Neural progenitor cell (in vitro differentiated cells): ENCODE results near the gene MVB12B. TPM values are rescaled to one million over a fixed set of nuclear protein-coding genes. Genes with fewer than 3 reads are reported as not detected.

ENCODE experiments used
- DNase-seq: peaks from one replicate; pipeline ENCODE4 v3.0.0-alpha.2; 2016; ENCODE audit warnings: low spot score
- H2AFZ ChIP-seq: fragments of 200-600 bp; sonication (generic); replicated peaks from 2 replicates; pipeline ENCODE4 v1.6.1; 2016; ENCODE audit warnings: antibody characterized with exemption
- H3F3A ChIP-seq: fragments of 200-600 bp; sonication (generic); 2 replicates; pipeline ENCODE4 v1.6.1; 2016; ENCODE audit warnings: antibody characterized with exemption, low read depth
- H3K27ac ChIP-seq: fragments of 200-600 bp; sonication (generic); 2 replicates; pipeline ENCODE4 v1.5.1; 2016; ENCODE audit warnings: mild to moderate bottlenecking
- H3K27me3 ChIP-seq: fragments of 200-600 bp; sonication (generic); 2 replicates; pipeline ENCODE4 v1.6.1; 2016; ENCODE audit warnings: mild to moderate bottlenecking, moderate library complexity
- H3K36me3 ChIP-seq: fragments of 200-600 bp; sonication (generic); 2 replicates; pipeline ENCODE4 v1.5.1; 2016
- H3K4me1 ChIP-seq: fragments of 200-600 bp; sonication (generic); 2 replicates; pipeline ENCODE4 v1.6.1; 2016; ENCODE audit warnings: mixed run types
- H3K4me2 ChIP-seq: fragments of 200-600 bp; sonication (generic); 2 replicates; pipeline ENCODE4 v1.6.1; 2016
- H3K4me3 ChIP-seq: fragments of 200-600 bp; sonication (generic); 2 replicates; pipeline ENCODE4 v1.5.1; 2016
- H3K79me2 ChIP-seq: fragments of 200-600 bp; sonication (generic); 2 replicates; pipeline ENCODE4 v1.6.1; 2016; ENCODE audit warnings: low read depth
- H3K9ac ChIP-seq: fragments of 200-600 bp; sonication (generic); 2 replicates; pipeline ENCODE4 v1.6.1; 2016
- H3K9me3 ChIP-seq: fragments of 200-600 bp; sonication (generic); 2 replicates; pipeline ENCODE4 v1.5.1; 2016; ENCODE audit warnings: low read depth
- H4K20me1 ChIP-seq: fragments of 200-600 bp; sonication (generic); 2 replicates; pipeline ENCODE4 v1.6.1; 2016; ENCODE audit warnings: low read depth
- H3K27ac Mint-ChIP-seq: 3 replicates; pipeline ENCODE4 v1.8.0; 2021; ENCODE audit warnings: mixed read lengths
- H3K27me3 Mint-ChIP-seq: 2 replicates; pipeline ENCODE4 v1.8.0; 2022; ENCODE audit warnings: low read depth, mild to moderate bottlenecking, inconsistent platforms, moderate library complexity, mixed read lengths; ENCODE audit not compliant: insufficient read depth
- H3K36me3 Mint-ChIP-seq: 3 replicates; pipeline ENCODE4 v1.8.0; 2021; ENCODE audit warnings: mixed read lengths
- H3K4me1 Mint-ChIP-seq: 3 replicates; pipeline ENCODE4 v1.8.0; 2021; ENCODE audit warnings: mixed read lengths
- H3K4me3 Mint-ChIP-seq: 3 replicates; pipeline ENCODE4 v1.8.0; 2021; ENCODE audit warnings: mild to moderate bottlenecking, moderate library complexity, mixed read lengths
- H3K9me3 Mint-ChIP-seq: 3 replicates; pipeline ENCODE4 v1.8.0; 2020; ENCODE audit warnings: mixed read lengths
- EZH2 ChIP-seq: fragments of 200-600 bp; sonication (generic); IDR thresholded peaks from 2 replicates; pipeline ENCODE4 v1.6.1; 2017; ENCODE audit warnings: antibody characterized with exemption, mild to moderate bottlenecking, moderate library complexity
- EZH2phosphoT487 ChIP-seq: fragments of 200-600 bp; sonication (generic); IDR thresholded peaks from 2 replicates; pipeline ENCODE4 v1.6.1; 2017; ENCODE audit warnings: antibody characterized with exemption
- total RNA-seq: library from RNA; depleted of rRNA; stranded (reverse); fragments of >200 nt; gene quantifications from 2 replicates; pipeline ENCODE4 v1.2.3, GENCODE V29; 2015; ENCODE audit warnings: low replicate concordance
- TF ChIP-seq, protein P1 (sequence below): fragments of 200-600 bp; sonication (generic); IDR thresholded peaks from 2 replicates; pipeline ENCODE4 v1.5.1; 2017; ENCODE audit warnings: antibody characterized with exemption, mild to moderate bottlenecking

MVB12B gene
- total RNA-seq, 1 donor from 2014 or later: 16.1 TPM

DNA sequence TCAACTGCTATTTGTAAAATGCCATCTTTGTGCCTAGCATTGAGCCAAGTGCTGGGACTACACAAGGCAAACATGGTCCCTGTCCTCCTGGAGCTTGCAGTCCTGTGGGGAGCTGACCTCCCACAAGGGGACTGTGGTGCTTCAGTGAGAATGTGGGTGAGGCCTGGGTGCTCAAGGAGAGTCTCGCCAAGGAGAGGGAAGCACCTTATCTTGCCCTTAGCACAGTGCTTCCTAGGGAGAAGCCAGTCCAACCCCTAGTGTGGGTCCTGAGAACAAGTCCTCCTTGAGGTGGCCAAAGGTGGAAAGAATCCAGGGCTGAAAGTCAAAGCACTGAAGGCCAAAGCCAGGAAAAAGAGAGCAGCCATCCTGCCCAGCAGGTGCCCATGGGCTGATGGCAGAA is 31.1 kb upstream of the MVB12B start:
- Histone ChIP-seq H4K20me1 (no peaks in the 10 kb centered on the region), H3F3A (no peaks in the 10 kb centered on the region), H3K4me1 (peaks cover 8% of the 10 kb centered on the region), H3K27ac (no peak overlapping the region), H2AFZ (no peak overlapping the region), H3K36me3 (no peaks in the 10 kb centered on the region), H3K9me3 (no peaks in the 10 kb centered on the region), H3K79me2 (no peaks in the 10 kb centered on the region), H3K27me3 (no peaks in the 10 kb centered on the region), H3K9ac (no peak overlapping the region), H3K4me3 (no peak overlapping the region), H3K4me2 (no peak overlapping the region)
- Mint-ChIP-seq H3K4me1 (peaks cover 12% of the 10 kb centered on the region), H3K27me3 (peaks cover 18% of the 10 kb centered on the region), H3K4me3 (no peak overlapping the region), H3K27ac (no peak overlapping the region), H3K9me3 (no peaks in the 10 kb centered on the region), H3K36me3 (no peaks in the 10 kb centered on the region)
- no peak for DNase-seq
- TF ChIP-seq EZH2 (no peak), EZH2phosphoT487 (no peak)

DNA sequence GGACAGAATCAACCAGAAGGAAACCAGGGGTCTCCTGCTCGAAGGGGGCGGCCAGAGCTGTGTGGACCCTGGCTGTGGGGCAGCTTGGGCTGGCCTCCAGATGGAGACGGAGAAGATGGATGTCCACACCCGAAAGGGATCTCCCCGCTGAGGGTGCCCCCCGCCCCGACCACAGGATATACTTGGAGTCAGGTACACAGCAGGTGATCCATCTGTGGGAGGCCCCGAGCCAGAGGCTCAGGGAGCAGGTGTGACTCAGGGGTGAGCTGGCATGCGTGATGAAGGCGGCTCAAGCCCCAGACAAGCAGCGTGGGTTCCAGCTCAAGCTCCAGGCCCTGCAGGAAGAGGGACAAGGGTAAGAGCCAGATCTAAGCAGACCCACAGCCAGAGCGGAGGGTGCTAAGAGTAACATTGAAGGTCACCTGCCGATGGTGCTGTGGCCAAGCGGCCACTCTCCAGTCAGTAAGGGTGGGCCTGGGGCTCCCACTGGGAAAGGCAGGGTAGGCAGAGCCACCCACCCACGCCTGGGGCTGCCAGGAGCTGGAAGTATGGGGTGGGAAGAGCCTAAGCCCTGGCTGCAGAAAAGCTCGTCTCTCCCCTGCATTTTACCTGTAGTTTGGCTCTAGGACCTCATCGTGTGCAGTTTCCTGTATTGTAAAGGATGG is 30.6 kb upstream of the MVB12B start:
- no peak for DNase-seq
- Mint-ChIP-seq H3K9me3 (no peaks in the 10 kb centered on the region), H3K27me3 (peaks cover 18% of the 10 kb centered on the region), H3K27ac (no peak overlapping the region), H3K36me3 (no peaks in the 10 kb centered on the region), H3K4me3 (no peak overlapping the region), H3K4me1 (peaks cover 12% of the 10 kb centered on the region)
- no peak overlapping the region for H3K4me2 ChIP-seq
- no peaks in the 10 kb centered on the region for H3K79me2 ChIP-seq
- no peak overlapping the region for H3K4me3 ChIP-seq
- no peak for TF ChIP-seq EZH2phosphoT487
- no peak for TF ChIP-seq EZH2
- TF ChIP-seq, protein P1, sequence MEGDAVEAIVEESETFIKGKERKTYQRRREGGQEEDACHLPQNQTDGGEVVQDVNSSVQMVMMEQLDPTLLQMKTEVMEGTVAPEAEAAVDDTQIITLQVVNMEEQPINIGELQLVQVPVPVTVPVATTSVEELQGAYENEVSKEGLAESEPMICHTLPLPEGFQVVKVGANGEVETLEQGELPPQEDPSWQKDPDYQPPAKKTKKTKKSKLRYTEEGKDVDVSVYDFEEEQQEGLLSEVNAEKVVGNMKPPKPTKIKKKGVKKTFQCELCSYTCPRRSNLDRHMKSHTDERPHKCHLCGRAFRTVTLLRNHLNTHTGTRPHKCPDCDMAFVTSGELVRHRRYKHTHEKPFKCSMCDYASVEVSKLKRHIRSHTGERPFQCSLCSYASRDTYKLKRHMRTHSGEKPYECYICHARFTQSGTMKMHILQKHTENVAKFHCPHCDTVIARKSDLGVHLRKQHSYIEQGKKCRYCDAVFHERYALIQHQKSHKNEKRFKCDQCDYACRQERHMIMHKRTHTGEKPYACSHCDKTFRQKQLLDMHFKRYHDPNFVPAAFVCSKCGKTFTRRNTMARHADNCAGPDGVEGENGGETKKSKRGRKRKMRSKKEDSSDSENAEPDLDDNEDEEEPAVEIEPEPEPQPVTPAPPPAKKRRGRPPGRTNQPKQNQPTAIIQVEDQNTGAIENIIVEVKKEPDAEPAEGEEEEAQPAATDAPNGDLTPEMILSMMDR: no peak
- H4K20me1 ChIP-seq: no peaks in the 10 kb centered on the region
- peaks cover 8% of the 10 kb centered on the region for H3K4me1 ChIP-seq
- H3K27me3 ChIP-seq: no peaks in the 10 kb centered on the region
- H3K9ac ChIP-seq: no peak overlapping the region
- H3F3A ChIP-seq: no peaks in the 10 kb centered on the region
- H3K27ac ChIP-seq: no peak overlapping the region
- H3K36me3 ChIP-seq: no peaks in the 10 kb centered on the region
- no peaks in the 10 kb centered on the region for H3K9me3 ChIP-seq
- H2AFZ ChIP-seq: no peak overlapping the region

DNA sequence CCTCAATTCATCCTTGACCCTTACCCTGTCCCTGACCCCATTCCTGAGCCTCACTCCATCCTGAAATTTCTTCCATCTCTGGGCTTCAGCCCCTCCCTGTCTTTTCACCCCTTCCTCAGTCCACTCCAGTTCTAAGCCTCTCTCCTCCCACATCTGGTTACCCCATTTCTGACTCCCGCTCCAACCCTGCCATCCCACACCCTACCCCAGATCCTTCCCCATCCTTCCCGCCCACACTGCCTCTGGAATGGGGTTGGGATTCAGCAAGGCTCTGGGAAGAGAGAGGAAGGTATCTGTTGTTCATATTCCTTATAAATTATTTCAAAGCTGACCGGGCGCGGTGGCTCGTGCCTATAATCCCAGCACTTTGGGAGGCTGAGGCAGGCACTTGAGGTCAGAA is 29.9 kb upstream of the MVB12B start:
- Histone ChIP-seq H3K27me3 (no peaks in the 10 kb centered on the region), H3K36me3 (no peaks in the 10 kb centered on the region), H4K20me1 (no peaks in the 10 kb centered on the region), H2AFZ (no peak overlapping the region), H3K4me1 (peaks cover 8% of the 10 kb centered on the region), H3K27ac (no peak overlapping the region), H3K9me3 (no peaks in the 10 kb centered on the region), H3K4me2 (no peak overlapping the region), H3K4me3 (no peak overlapping the region), H3F3A (no peaks in the 10 kb centered on the region), H3K79me2 (no peaks in the 10 kb centered on the region), H3K9ac (no peak overlapping the region)
- TF ChIP-seq, protein P1: no peak
- no peaks in the 10 kb centered on the region for H3K9me3 Mint-ChIP-seq
- no peak overlapping the region for H3K27ac Mint-ChIP-seq
- H3K36me3 Mint-ChIP-seq: no peaks in the 10 kb centered on the region
- peaks cover 14% of the 10 kb centered on the region for H3K27me3 Mint-ChIP-seq
- peaks cover 12% of the 10 kb centered on the region for H3K4me1 Mint-ChIP-seq
- no peak overlapping the region for H3K4me3 Mint-ChIP-seq
- DNase-seq: no peak

DNA sequence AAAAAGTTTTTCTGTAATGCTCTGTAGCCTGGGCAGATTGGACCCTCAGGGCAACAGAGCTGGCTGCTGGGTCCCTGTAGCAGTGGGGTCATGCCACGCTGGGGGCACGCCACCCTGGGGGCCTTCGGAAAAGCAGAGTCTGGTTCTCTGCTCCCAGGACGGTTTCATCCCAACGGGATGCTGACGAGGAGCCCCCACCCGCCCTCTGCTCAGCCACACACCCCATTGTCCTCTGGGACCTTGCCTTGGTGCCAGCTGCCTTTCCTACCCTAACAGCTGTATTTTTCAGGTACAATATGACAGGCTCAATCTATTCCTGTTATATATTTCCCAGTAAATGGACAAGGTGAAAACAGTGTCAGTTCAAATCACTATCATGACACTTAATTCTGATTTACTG is 29.0 kb upstream of the MVB12B start:
- Histone ChIP-seq H3K27ac (no peak overlapping the region), H3K9ac (no peak overlapping the region), H4K20me1 (no peaks in the 10 kb centered on the region), H3K36me3 (no peaks in the 10 kb centered on the region), H3K4me3 (no peak overlapping the region), H2AFZ (no peak overlapping the region), H3K4me1 (peaks cover 8% of the 10 kb centered on the region), H3K27me3 (no peaks in the 10 kb centered on the region), H3F3A (no peaks in the 10 kb centered on the region), H3K9me3 (no peaks in the 10 kb centered on the region), H3K79me2 (no peaks in the 10 kb centered on the region), H3K4me2 (no peak overlapping the region)
- no peak for DNase-seq
- no peaks in the 10 kb centered on the region for H3K9me3 Mint-ChIP-seq
- peaks cover 12% of the 10 kb centered on the region for H3K27me3 Mint-ChIP-seq
- H3K4me1 Mint-ChIP-seq: peaks cover 14% of the 10 kb centered on the region
- no peaks in the 10 kb centered on the region for H3K36me3 Mint-ChIP-seq
- TF ChIP-seq EZH2 (no peak), EZH2phosphoT487 (no peak)
- TF ChIP-seq, protein P1: no peak
- H3K4me3 Mint-ChIP-seq: no peak overlapping the region
- H3K27ac Mint-ChIP-seq: peak overlapping the region; percentile 55
